Liver (tissue), 3 donors: ENCODE measurements around the gene POLN.

ENCODE experiments used
- ATF3 ChIP-seq: IDR thresholded peaks from 2 replicates; pipeline ENCODE4 v1.6.1; 2016; ENCODE audit warnings: antibody characterized with exemption
- HNF4A ChIP-seq, 2 donors: conservative IDR thresholded peaks; 2 replicates each; pipeline ENCODE4 v1.6.1; 2016; ENCODE audit warnings: antibody characterized with exemption in 2 of 2, mild to moderate bottlenecking in 2 of 2
- HNF4G ChIP-seq: IDR thresholded peaks from 2 replicates; pipeline ENCODE4 v1.6.1; 2016; ENCODE audit warnings: antibody characterized with exemption
- JUND ChIP-seq, 2 donors: IDR thresholded peaks; 2 replicates each; pipeline ENCODE4 v1.6.1; 2016; ENCODE audit warnings: antibody characterized with exemption in 2 of 2
- RAD21 ChIP-seq, 2 donors: IDR thresholded peaks; 2 replicates each; pipeline ENCODE4 v1.6.1; 2016; ENCODE audit warnings: antibody characterized with exemption in 2 of 2, mild to moderate bottlenecking in 2 of 2
- REST ChIP-seq: IDR thresholded peaks from 2 replicates; pipeline ENCODE4 v1.6.1; 2016; ENCODE audit warnings: antibody characterized with exemption, mild to moderate bottlenecking
- RXRA ChIP-seq, 2 donors: IDR thresholded peaks; 2 replicates each; pipeline ENCODE4 v1.6.1; 2017 to 2018; ENCODE audit warnings: antibody characterized with exemption in 2 of 2, mild to moderate bottlenecking in 1 of 2
- SP1 ChIP-seq: IDR thresholded peaks from 2 replicates; pipeline ENCODE4 v1.6.1; 2018; ENCODE audit warnings: antibody characterized with exemption, mild to moderate bottlenecking
- TAF1 ChIP-seq: conservative IDR thresholded peaks from 2 replicates; pipeline ENCODE4 v1.6.1; 2016; ENCODE audit warnings: antibody characterized with exemption, mild to moderate bottlenecking
- YY1 ChIP-seq: IDR thresholded peaks from 2 replicates; pipeline ENCODE4 v1.6.1; 2016; ENCODE audit warnings: antibody characterized with exemption, mild to moderate bottlenecking
- TF ChIP-seq, protein P1 (sequence below): fragments of 150-350 bp; IDR thresholded peaks from 2 replicates; pipeline ENCODE4 v1.5.1; 2017; ENCODE audit warnings: improper control_type of control experiment, low read depth, low read length; ENCODE audit not compliant: missing input control
- TF ChIP-seq, protein P2 (sequence below): IDR thresholded peaks from 2 replicates; pipeline ENCODE4 v1.6.1; 2016; ENCODE audit warnings: antibody characterized with exemption
- donor health status: healthy.
- donor health status: healthy.

DNA sequence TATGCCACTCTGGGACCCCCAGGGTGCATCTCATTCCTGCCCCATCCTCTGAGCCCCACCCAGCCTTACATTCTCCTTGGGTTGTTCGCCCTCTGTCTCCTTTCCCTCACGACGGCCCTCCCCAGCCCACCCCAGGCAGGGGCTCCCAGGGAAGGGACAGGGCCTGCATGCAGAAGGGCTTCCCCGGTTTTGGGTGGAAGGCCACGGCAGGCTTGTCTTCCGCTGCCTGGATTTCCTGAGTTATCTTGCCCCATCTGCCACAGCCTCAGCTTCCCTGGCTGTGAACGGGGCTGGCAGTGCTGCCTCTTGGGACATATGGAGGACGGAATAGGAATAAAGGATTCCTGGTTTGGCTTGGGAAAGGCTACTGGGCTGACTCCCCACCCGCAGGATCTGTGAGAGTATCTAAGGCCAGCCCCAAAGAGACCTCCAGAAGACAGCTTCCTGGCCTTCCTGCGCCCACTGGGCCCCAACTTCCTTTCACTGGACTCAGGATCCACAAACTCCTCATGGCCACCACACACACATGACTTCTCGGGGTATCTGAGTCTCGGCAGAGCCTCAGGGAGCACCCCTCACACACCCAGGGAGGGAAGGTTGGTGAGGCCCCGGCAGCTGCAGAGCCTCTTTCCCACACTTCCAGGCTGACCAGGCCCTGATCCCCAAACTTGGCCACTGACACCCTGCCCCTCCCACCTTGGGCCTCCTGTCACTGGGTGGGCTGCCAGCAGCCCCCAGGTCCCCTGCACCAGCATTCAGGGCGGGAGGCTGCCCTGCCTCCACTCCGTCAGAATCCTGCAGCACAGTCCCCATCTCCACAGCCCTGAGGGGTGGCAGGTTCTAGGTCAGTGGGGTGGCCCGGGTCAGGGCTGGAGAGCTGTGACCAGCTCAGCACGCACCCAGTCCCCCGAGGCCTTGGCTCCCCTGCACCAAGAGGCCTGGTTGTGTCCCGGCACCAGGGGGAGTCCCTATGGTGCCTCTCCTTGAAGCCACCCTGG, 23.5 kb upstream of the POLN start:
- TF ChIP-seq, protein P1, sequence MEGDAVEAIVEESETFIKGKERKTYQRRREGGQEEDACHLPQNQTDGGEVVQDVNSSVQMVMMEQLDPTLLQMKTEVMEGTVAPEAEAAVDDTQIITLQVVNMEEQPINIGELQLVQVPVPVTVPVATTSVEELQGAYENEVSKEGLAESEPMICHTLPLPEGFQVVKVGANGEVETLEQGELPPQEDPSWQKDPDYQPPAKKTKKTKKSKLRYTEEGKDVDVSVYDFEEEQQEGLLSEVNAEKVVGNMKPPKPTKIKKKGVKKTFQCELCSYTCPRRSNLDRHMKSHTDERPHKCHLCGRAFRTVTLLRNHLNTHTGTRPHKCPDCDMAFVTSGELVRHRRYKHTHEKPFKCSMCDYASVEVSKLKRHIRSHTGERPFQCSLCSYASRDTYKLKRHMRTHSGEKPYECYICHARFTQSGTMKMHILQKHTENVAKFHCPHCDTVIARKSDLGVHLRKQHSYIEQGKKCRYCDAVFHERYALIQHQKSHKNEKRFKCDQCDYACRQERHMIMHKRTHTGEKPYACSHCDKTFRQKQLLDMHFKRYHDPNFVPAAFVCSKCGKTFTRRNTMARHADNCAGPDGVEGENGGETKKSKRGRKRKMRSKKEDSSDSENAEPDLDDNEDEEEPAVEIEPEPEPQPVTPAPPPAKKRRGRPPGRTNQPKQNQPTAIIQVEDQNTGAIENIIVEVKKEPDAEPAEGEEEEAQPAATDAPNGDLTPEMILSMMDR, result no peak
- no peak for TF ChIP-seq HNF4G
- no peak for TF ChIP-seq HNF4A (conservative IDR thresholded peaks at IDR 0.05)
- no peak for TF ChIP-seq RAD21 (IDR thresholded peaks at IDR 0.05)
- TF ChIP-seq, protein P2, sequence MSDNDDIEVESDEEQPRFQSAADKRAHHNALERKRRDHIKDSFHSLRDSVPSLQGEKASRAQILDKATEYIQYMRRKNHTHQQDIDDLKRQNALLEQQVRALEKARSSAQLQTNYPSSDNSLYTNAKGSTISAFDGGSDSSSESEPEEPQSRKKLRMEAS, result no peak
- TF ChIP-seq JUND (IDR thresholded peaks at IDR 0.05), result no peak
- no peak for TF ChIP-seq SP1
- no peak for TF ChIP-seq ATF3
- TF ChIP-seq TAF1, result no peak
- no peak for TF ChIP-seq YY1
- no peak for TF ChIP-seq RXRA (IDR thresholded peaks at IDR 0.05)
- TF ChIP-seq REST, result no peak
